ENCODE results near the gene UBXN7.

GRCh38 chr3:196440041-196440537, 7.9 kb upstream of the UBXN7 start:
- TF ChIP-seq EP300 (IDR thresholded peaks at IDR 0.05; ENCODE audit: borderline replicate concordance in 1 of 2, low read depth in 2 of 2, low read length in 2 of 2) (no peak), CREB1 (IDR thresholded peaks at IDR 0.05) (no peak), POLR2A (IDR thresholded peaks at IDR 0.05; ENCODE audit: control extremely low read depth in 1 of 2, low read depth in 2 of 2, low read length in 2 of 2) (no peak), CTCF (IDR thresholded peaks at IDR 0.05; ENCODE audit: control extremely low read depth in 1 of 3, insufficient read depth in 1 of 3, low read depth in 1 of 3, low read length in 3 of 3) (no peak), TAF1 (IDR thresholded peaks at IDR 0.05; ENCODE audit: low read depth, low read length) (no peak), MAFK (IDR thresholded peaks at IDR 0.05; ENCODE audit: low read depth, low read length) (no peak), KDM1A (IDR thresholded peaks at IDR 0.05; ENCODE audit: borderline replicate concordance, low read length) (no peak), BRCA1 (IDR thresholded peaks at IDR 0.05; ENCODE audit: low read depth, low read length) (no peak), RBBP5 (IDR thresholded peaks at IDR 0.05; ENCODE audit: borderline replicate concordance, low read depth, low read length) (no peak), RAD21 (IDR thresholded peaks at IDR 0.05 in 1 of 2, conservative IDR thresholded peaks at IDR 0.05 in 1 of 2; ENCODE audit: low read depth in 2 of 2, low read length in 2 of 2) (no peak), SUZ12 (IDR thresholded peaks at IDR 0.05; ENCODE audit: low read length) (no peak)

All from H1 (cell line).